ENCODE measurements around the gene CORO2A.

DNA sequence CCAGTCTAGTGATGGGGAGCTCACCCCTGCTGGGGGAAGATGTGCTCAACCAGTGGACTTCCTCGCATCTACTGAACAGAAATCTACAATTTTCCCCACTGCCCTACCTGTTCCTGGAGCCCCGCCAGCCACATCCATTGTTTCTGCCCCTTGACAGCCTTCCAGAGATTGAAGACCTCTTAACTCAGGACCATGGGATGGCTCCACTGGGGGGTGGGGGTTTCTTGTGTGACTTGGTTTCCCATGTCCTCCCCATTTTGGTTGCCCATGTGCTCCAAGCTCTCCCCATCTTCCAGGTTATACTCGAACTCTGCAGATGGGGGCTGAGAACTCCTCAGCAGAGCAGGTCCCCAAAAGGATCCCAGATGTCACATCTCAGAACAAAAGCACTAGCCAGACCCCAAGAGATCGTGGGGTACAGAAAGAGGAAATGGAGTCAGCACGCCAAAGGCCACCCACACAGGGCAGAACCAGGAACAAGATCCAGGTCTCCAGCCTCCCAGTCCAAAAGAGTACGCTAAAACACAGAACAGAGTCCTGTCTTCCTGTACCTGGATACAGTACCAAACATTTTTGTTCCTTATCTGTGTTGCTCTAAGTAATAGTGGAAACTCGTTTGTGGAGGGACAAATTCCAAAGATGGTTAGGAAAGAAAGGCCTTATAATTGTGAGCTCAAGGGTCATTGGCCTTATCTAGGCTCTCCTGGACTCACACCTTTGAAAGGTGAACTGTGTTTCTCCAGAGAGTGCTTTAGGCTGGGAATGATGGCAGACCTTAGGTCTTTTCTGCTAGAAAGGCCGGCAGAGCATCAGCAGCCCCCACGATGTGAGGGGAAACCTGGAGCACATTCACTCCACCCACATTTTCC is 15.8 kb downstream of the CORO2A start:
- TF ChIP-seq, protein P1, sequence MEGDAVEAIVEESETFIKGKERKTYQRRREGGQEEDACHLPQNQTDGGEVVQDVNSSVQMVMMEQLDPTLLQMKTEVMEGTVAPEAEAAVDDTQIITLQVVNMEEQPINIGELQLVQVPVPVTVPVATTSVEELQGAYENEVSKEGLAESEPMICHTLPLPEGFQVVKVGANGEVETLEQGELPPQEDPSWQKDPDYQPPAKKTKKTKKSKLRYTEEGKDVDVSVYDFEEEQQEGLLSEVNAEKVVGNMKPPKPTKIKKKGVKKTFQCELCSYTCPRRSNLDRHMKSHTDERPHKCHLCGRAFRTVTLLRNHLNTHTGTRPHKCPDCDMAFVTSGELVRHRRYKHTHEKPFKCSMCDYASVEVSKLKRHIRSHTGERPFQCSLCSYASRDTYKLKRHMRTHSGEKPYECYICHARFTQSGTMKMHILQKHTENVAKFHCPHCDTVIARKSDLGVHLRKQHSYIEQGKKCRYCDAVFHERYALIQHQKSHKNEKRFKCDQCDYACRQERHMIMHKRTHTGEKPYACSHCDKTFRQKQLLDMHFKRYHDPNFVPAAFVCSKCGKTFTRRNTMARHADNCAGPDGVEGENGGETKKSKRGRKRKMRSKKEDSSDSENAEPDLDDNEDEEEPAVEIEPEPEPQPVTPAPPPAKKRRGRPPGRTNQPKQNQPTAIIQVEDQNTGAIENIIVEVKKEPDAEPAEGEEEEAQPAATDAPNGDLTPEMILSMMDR (conservative IDR thresholded peaks at IDR 0.05): no peak
- TF ChIP-seq EZH2 (IDR thresholded peaks at IDR 0.05; ENCODE audit: low read depth): no peak
